ENCODE results near the gene UNC5A. TPM values are rescaled to one million over a fixed set of nuclear protein-coding genes. Genes with fewer than 3 reads are reported as not detected.

Gene UNC5A
- total RNA-seq, 1 donor from 2014 or later, result 0.30 TPM

DNA sequence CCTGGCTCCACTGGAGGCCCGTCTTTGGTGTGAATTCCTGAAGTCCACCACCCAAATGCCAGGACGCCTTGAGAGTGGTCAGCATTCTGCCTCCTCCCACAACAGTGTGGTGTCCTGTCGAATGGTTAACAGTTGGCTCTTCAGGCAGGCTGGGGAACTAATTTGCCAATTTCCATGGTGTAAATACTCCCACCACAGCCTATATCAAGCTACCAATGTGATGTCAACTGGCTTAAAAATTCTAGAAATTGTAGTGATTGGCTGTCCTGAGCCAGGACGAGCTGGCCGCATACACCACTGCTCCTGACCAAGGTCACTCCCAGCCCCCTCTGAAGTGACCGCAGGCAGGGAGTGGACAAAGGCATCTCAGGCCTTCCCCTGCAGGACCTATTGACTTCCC is 11.1 kb downstream of the UNC5A start:
- no peak for DNase-seq

DNA sequence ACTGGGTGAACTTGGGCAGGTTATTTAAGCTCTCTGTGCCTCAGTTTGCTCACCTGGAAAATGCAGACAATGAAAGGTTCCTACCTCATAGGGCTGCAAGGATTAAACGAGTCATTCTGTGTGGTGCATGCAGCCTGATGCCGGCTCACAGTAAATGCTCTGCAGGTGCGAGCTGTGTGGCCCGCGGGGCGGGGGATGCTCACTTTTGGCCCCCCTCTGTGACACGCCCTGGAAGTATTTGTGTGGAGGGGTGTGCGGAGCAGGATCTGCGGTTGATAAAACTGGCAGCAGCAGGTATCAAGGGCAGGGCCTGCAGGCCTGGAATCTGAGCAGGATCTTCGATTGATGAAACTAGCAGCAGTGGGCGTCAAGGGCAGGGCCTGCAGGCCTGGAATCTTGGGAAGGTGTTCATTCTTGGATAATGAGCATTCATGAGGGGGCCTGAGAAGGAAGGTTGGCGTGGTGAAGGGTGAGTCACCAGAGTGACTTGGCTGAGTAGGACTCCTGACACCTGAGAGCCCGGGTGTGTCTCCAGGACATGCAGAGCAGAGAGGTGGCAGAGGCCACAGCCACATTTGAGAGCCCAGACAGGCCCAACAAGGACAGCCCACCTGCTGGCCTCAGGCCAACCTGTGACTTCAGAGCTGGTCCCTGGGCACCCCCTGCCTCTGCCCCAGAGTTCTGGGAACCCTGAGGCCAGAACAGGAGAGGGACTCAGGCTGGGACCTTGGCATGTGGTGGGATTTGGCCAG is 11.9 kb downstream of the UNC5A start:
- DNase-seq, result no peak

DNA sequence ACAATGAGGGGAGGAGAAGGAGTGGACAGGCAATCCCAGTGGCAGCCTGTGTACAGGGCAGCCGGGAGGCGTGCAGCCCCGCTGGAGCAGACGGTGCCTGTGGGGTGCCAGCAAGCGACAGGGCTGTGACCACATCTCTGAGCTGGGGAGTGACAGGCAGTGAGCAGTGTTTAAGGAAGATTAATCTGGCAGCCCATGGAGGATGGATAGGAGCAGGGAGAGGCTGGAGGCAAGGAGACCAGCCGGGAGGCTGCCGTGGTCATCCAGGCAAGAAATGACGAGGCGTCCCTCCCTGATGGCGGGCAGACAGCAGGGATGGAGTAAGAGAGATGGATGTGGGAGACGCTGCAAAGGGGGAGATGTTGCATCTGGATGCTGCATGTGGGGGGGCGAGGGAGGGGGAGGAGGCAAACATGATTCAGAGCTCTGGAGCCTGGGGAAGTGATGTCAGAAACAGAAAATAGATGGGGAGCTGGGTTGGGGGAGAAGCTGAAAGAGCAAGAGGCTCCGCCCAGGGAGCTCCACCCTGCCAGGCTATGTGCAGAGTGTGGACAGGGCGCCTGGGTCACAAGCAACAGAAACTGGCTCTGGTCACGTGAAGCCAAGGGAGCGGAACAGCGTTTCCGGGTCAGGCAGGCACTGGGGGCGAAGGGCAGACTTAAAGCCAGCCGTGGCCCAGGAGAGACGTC is 12.6 kb downstream of the UNC5A start:
- DNase-seq, result no peak

DNA sequence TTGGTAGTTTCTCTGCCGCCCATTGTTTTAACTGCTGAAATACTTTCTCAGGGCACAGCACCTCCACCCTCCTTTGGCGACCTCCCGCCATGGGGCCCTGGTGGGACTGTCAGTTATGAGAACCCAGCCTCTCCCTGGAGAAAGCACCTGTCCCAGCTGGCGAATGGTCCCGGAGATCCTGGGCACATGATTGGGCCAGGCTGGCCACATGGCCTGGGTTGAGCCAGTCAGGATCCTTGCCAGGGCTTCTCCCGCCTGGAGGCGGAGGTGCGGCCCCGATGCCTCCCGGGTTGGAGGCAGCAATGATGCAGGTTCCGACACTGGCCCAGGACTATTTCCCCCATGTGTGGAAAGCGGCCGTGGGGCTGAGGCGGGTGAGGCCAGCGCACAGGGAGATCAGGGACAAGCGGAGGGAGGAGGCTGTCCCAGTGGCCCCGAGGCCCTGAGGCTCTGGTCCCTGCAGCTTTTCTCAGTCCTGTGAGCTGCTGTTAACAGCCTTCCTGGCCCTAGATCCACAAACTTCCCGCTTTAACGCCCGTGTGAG is 13.6 kb downstream of the UNC5A start:
- DNase-seq, result no peak

DNA sequence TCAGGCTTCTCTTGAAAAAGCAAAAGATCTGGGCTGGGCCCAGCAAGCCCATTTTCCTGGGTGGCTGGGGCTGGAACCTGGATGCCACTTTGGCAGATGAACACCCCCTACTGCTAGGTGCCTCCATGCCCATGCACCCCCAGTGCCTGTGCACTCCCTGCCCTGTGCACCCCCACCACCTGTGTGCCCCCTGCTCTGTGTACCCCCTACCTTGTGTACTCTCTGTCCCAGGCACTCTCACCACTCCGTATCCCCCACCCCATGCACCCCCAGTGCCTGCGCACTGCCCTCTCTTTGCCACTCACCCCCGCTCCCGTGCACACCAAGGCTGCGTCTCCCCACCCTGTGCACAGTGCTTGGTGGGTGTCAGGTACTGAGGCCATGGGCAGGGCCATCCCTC is 14.2 kb downstream of the UNC5A start:
- no peak for DNase-seq

DNA sequence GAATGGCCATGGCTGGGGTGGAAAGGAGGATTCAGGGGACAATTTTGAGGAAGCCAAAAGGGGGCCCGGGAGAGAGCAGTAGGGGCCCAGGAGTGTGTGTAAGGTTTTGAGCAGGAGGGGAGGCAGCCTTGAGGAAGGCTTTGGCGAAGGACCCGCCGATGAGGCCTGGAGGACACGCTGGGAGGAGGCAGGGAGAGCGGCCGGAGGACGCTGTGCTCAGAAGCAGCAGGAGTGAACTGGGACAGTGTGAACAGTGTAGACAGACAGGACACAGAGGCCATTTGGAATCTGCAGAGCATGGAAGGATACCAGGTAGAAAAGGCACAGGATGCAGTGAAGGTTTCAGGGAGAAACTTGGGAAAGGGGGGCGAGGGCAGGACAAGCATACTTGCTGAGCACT is 14.9 kb downstream of the UNC5A start:
- DNase-seq, result no peak

DNA sequence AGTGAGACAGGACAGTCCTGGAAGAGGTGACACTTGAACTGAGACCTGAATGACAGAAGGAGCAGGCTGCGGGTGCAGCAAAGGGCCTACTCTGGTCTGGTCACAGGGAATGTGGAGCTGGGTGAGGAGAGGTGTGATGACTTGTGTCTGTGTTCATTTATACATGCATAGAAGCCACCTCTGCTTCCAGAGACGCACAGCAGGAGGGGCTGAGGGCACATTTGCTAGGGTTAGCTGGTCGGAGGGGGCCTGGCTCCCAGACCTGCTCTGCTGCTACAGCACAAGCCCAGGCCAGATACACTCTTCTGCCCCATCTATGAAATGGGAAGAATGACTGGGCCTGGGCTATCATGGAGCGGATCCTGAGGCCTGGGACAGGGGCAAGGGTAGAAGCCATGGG is 15.6 kb downstream of the UNC5A start:
- DNase-seq, result no peak

DNA sequence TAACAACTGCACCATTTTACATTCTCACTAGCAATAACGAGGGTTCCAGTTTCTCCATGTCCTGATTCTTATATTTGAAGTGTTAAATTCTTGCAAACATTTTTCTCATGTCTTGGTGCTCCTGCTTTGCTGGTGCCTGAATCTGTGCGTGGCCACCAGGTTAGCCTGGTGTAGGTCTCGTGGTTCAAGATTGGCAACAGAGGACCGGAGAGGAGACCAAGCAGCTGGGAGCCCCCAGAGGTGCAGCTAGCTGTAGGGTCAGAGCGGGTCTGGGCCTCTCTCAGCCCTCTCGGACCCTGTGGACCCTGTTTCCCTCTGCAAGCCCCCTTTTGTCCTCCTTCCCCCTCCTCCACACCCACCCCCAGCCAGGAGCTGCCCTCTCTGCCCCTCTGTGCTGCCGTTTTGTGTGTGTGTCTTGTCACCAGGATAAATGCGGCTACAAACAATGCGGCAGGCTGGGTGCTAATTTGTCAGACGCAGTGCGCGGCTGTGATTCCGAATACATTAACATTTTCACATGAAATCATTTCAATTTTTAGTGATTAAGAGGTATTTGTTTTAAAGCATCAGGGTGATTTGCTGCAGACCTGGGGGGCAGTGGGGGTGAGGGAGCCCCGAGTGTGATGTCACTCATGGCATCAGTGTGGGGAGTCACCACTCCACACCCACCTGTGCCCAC is 17.5 kb downstream of the UNC5A start:
- DNase-seq, result no peak

DNA sequence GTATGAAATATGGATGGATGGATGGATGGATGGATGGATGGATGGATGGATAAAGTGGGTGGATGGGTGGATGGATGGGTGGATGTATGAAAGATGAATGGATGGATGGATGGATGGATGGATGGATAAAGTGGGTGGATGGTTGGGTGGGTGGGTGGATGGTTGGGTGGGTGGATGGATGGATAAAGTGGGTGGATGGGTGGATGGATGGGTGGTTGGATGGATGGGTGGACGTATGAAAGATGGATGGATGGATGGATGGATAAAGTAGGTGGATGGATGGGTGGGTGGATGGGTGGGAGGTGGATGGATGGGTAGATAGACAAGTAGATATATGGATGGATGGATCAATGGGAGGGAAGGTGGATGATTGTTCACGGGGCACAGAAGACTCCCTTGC is 19.0 kb downstream of the UNC5A start:
- no peak for DNase-seq

DNA sequence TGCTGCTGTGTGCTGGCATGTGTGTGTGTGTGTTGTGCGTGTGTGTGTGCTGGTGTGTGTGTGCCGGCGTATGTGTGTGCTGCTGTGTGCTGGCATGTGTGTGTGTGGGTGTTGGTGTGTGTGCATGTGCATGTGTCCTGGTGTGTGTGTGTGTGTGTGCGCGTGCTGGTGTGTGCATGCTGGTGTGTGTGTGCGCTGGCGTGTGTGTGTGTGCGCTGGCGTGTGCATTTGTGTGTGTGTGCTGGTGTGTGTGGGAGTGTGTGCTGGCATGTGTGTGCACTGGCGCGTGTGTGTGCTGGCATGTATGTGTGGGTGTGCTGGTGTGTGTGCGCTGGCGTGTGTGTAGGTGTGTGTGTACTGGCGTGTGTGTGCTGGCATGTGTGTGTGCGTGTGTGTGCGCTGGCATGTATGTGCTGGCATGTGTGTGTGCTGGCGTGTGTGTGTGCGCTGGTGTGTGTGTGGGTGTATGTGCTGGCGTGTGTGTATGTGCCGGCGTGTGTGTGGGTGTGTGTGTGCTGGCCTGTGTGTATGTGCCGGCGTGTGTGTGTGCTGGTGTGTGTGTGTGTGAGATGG is 20.1 kb downstream of the UNC5A start:
- DNase-seq, result no peak

DNA sequence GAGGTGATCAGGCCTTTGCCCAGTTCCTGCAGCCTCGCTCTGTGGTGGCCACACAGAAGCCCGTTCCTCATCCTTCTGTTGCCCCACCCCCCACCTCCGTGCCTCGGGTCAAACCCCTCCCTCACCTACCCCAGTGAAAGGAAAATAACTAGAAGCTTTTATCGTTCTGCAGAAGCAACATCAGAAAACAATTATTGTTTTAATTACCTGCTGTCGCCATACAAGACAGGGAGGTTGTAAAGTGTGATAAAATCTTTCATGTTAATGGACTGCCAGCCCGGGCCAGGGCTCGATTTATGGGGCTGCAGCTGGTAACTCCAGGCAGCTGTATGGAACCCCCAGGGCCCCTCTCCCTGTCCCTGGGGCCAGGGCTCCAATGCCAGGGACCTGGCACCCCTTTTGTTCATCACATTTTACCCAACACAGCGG is 20.6 kb downstream of the UNC5A start:
- no peak for DNase-seq

DNA sequence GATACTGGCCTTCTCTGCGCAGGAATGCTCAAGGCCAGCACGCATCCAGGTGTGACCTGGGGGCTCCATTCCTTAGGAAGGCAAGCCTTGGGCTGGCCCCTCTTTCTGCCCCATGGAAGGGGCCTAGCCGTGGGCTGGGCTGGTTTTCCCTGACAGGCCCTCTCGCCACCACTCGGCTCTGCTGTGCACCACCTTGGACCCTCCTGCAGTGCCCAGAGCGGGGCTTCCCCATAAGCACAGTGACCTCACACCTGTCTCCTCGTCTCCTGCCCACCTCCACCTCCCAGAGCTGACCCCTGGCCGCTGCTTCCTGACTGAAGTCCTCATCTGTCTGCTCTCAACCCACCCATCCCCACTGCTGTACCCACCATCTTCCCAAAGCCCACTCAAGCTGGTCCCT is 21.1 kb downstream of the UNC5A start:
- no peak for DNase-seq

DNA sequence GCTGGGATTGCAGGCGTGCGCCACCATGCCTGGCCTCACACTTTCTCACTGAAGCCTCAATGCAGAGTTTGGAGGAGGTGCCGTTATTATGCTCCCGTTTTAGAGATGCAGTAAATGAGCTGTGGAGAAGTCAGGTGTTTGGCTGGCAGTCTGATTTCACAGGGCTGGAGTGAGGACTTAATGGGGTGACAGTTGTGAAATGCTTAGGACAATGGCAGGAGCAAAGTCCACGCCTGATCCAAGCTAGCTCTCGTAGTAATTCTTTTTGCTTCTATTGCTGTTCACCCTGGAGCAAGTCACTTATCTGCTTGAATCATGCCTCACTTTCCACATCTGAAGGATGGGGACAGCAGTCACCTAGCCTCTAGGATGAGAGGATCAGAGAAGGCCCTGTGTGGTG is 21.8 kb downstream of the UNC5A start:
- no peak for DNase-seq

DNA sequence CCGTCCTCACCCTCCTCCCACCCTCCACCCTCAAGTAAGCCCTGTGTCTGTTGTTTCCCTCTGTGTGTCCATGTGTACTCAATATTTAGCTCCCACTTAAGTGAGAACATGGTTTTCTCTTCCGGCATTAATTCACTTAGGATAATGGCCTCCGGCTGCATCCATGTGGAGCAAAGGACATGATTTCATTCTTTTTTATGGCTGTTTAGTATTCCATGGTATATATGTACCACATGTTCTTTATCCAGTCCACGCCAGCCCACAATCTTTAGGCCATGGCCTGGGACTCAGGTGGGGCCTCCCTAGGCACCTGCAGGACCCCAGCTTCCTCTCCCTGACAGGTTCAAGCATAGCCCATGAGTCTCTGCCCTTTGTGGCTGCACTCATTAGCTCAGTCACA is 22.9 kb downstream of the UNC5A start:
- DNase-seq, result no peak

DNA sequence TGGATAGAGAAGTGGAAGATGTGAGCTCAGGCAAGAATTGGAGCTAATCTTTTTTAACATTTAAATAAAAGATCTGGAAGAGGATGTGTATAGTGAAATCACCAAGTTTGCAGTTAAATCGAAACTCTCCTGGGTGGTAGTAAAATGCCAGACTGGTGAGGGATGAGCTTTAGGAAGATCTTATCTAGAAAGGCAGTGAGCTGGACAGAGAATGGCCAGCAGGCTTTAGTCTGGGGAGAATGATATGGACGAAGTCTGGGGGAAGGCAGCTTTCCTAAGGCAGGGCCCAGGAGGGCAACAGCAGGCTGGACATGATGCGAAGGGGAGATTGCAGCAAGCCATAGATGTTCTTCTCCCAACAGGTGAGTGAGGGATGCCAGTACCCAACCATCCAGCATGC is 25.6 kb downstream of the UNC5A start:
- DNase-seq, result no peak

DNA sequence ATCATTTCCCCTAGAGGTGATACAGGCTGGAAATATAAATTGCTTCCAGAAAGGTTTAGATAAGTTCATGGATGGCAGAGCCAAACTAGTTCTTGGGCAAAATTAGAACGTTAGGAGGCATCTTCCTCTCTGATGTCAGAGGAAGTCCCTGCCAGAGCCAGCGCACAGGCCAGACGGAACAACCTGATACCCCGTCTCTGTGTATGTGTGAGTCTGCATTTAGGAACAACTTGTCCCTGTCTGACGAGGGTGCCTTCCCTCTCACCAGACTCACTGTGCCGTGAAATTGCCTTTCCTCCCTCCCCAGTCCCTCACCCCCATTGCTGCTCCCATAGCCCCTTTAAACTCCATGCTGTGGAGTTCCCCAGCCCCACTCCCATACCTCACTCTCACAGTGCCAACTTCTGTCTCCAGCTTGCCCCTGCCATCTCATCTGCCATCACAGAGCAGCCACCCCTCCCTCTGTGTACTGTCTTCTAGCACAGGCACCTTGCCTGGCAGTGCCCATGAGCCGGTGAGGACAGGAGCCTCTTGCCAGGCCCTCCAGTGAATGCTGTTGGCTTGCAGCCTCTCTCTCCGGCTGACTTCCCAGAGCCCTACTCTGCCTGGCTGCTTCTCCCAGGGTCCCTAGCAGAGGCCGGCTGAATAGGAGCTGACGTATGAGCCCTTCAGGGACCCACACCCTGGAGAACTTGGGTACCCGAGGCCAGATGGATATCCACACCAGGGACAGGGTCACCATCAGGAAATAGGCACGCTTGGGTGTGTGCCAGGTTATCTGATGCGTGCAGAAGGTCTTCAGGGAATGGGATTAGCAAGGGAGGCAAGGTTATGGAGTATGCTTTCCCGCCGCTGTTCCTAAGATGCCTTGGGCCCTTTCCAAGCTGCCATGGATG is 26.7 kb downstream of the UNC5A start:
- no peak for DNase-seq

DNA sequence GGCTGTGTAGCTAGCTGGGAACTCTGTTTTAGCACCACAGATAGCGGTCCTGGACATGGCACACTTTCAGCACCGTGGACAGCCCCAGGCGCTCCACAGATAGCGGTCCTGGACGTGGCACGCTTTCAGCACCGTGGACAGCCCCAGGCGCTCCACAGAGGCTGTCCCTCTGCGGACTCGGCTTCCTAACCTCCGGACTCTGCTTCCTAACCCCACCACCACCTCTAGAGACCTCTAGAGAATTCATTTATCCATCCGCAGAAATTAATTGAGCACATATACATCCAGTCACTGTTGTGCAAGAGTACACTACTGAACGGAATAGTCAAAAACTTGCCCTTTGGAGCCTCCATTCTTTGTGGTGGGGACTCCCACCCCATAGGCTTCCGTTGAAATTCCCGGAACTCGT is 27.4 kb downstream of the UNC5A start:
- peak; percentile 46 for DNase-seq

DNA sequence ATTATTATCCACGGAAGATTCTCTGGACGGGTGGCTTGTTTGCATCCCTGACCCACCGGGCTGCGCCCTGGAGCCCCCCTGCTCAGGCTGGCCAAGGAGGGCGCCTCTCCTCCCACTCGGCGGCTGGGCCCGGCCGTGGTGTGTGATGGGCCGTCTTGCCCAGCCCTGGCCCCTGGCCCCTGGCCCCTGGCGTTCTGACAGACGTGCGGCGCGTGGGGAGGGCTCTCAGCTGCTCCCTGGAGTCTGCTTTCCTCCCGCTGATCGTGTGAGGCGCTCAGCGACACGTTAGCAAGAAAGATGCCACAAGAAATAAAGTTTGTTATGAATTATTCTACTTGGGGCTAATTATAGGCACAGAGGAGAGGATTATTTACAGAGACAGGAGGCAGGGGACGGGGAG is 33.3 kb downstream of the UNC5A start:
- no peak for DNase-seq

DNA sequence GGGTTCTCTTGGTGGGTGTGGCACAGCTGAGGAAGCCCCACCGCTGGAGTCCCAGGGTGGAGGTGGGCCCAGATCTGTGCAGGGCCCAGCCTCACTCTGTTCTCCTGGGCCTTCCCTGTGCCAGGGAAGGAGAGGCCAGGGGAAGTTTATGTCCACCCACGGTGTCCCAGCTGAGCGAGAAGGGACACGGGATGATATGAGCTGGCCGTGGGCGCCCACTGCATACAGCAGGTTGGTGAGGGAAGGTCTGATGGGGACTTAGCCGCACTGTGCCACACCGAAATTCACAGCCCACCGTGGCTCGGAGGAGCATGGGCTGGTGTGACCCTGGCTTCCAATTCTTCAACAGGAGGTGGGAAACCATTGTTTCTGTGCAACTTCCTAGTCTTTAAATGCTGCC is 33.9 kb downstream of the UNC5A start:
- no peak for DNase-seq

DNA sequence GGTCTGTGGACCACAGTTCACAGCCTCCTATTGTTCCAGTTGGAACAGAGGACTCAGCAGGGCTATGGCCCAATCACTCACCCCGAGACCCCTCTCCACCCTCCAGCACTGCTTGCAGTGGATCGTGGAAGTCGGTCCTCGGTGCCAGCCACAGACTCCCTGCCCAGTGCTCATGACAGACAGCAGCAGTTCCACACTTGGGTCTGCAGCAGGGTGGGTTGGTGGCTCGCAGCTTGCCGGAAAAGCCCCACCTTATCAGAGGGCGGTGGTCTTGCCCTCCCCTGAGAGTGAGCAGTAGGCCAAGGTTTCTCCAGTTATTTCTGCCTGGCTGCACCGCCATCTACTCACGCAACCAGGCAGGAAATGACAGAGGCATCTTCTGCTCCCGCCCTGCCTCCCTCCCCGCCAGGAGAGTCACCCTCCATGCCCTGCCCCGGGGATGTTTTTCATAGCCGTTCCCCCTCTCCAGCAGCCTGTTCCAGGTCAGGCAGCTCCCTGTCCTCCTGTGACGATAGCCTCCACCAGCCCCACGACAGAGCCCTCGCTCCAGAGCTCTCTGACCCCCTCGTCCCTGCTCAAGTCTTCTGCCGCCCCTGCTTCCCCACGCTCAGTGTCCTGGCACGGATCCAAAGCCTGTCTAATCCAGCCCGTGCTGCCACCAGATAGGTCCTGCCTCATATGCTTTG is 34.5 kb downstream of the UNC5A start:
- DNase-seq, result no peak

DNA sequence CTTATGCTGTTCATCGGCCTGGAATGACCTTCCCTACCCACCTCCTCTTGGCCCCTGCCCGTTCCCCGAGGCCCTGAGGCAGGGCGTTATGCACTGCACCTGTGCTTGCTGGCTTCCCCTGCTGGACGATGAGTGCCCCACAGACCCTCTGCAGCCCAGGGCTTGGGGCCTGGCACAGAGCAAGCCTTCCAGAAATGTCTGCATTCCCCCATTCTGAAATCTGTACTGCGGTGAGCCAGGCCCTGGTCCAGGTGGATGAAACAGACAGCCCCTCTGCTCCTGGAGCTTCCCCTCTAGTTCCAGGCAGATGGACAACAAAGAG is 35.0 kb downstream of the UNC5A start:
- no peak for DNase-seq

Data from skin of body (tissue), 2 donors.